ENCODE data around the gene DHX34.
"Not testable (repeated sequence)": the region's sequence is repeated elsewhere in the genome, so short reads cannot be mapped to it uniquely, and the experiment has no call there.

The DHX34 gene

GRCh38 chr19:47324502-47324901, 24.6 kb upstream of the DHX34 start:
- DNase-seq (ENCODE audit: low spot score), result no peak

- DNase-seq (ENCODE audit: low spot score), result no peak
Observed at GRCh38 chr19:47330466-47330869, 18.6 kb upstream of the DHX34 start.

GRCh38 chr19:47331490-47331889, 17.6 kb upstream of the DHX34 start:
- DNase-seq (ENCODE audit: low spot score), result no peak

GRCh38 chr19:47331931-47332547, 17.1 kb upstream of the DHX34 start, which contains the start of gene C5AR2:
Gene C5AR2, plus strand, starts transcription at chr19:47332175. Its CDS starts 8,625 bp downstream, at chr19:47340800.
- DNase-seq (ENCODE audit: low spot score), result peak; percentile 52

GRCh38 chr19:47336765-47337718, 12.1 kb upstream of the DHX34 start:
- DNase-seq (ENCODE audit: low spot score), result not testable (repeated sequence)

- DNase-seq (ENCODE audit: low spot score), result no peak
Observed at GRCh38 chr19:47339196-47339880, 9.8 kb upstream of the DHX34 start.

- DNase-seq (ENCODE audit: low spot score), result no peak
Observed at GRCh38 chr19:47340477-47341208, 8.5 kb upstream of the DHX34 start.

- no peak for DNase-seq (ENCODE audit: low spot score)
Observed at GRCh38 chr19:47341734-47342133, 7.4 kb upstream of the DHX34 start.

GRCh38 chr19:47343194-47343802, 5.8 kb upstream of the DHX34 start:
- no peak for DNase-seq (ENCODE audit: low spot score)

GRCh38 chr19:47344425-47344824, 4.7 kb upstream of the DHX34 start:
- no peak for DNase-seq (ENCODE audit: low spot score)

- DNase-seq (ENCODE audit: low spot score), result not testable (repeated sequence)
Observed at GRCh38 chr19:47346024-47346423, 3.1 kb upstream of the DHX34 start.

GRCh38 chr19:47350630-47351029, 1.5 kb downstream of the DHX34 start:
- DNase-seq (ENCODE audit: low spot score), result no peak

GRCh38 chr19:47351548-47351947, 2.4 kb downstream of the DHX34 start:
- peak; percentile 41 for DNase-seq (ENCODE audit: low spot score)

- DNase-seq (ENCODE audit: low spot score), result no peak
Observed at GRCh38 chr19:47352095-47352494, 3.0 kb downstream of the DHX34 start.

- no peak for DNase-seq (ENCODE audit: low spot score)
Observed at GRCh38 chr19:47353307-47353712, 4.2 kb downstream of the DHX34 start.

GRCh38 chr19:47356900-47357299, 7.8 kb downstream of the DHX34 start:
- DNase-seq (ENCODE audit: low spot score), result no peak

GRCh38 chr19:47357788-47358680, 8.9 kb downstream of the DHX34 start:
- DNase-seq (ENCODE audit: low spot score), result no peak

- no peak for DNase-seq (ENCODE audit: low spot score)
Observed at GRCh38 chr19:47358936-47359335, 9.8 kb downstream of the DHX34 start.

GRCh38 chr19:47362321-47362720, 13.2 kb downstream of the DHX34 start:
- no peak for DNase-seq (ENCODE audit: low spot score)

GRCh38 chr19:47363758-47364531, 14.8 kb downstream of the DHX34 start:
- no peak for DNase-seq (ENCODE audit: low spot score)
